Endothelial cell (in vitro differentiated cells): Measurements from ENCODE around the gene SEPTIN1. TPM values are rescaled to one million over a fixed set of nuclear protein-coding genes. Genes with fewer than 3 reads are reported as not detected.

Source experiments
- DNase-seq: peaks from one replicate; pipeline ENCODE4 v3.0.0; 2021; ENCODE audit warnings: low spot score
- H3K27ac Mint-ChIP-seq: one replicate; pipeline ENCODE4 v1.8.0; 2021; ENCODE audit warnings: mixed read lengths, inconsistent platforms; ENCODE audit not compliant: unreplicated experiment
- H3K27me3 Mint-ChIP-seq: one replicate; pipeline ENCODE4 v1.8.0; 2021; ENCODE audit warnings: mild to moderate bottlenecking, moderate library complexity, mixed read lengths, inconsistent platforms; ENCODE audit not compliant: unreplicated experiment
- H3K36me3 Mint-ChIP-seq: one replicate; pipeline ENCODE4 v1.8.0; 2021; ENCODE audit warnings: mild to moderate bottlenecking, low read depth, mixed read lengths, inconsistent platforms; ENCODE audit not compliant: unreplicated experiment
- H3K4me1 Mint-ChIP-seq: one replicate; pipeline ENCODE4 v1.8.0; 2021; ENCODE audit warnings: mild to moderate bottlenecking, mixed read lengths, inconsistent platforms; ENCODE audit not compliant: unreplicated experiment
- H3K4me3 Mint-ChIP-seq: one replicate; pipeline ENCODE4 v1.8.0; 2021; ENCODE audit warnings: mild to moderate bottlenecking, mixed read lengths, inconsistent platforms; ENCODE audit not compliant: unreplicated experiment
- H3K9me3 Mint-ChIP-seq: one replicate; pipeline ENCODE4 v1.8.0; 2021; ENCODE audit warnings: mixed read lengths, inconsistent platforms; ENCODE audit not compliant: unreplicated experiment
- total RNA-seq: library from RNA; stranded (reverse); fragmentation: NEBNext Ultra II Directional; extraction: Animal tissue kit (Norgen Biotek cat#: 25700); gene quantifications from one replicate; pipeline ENCODE4 v1.2.1, GENCODE V29; 2021; ENCODE audit not compliant: unreplicated experiment
- TF ChIP-seq, protein P1 (sequence below): fragments of 200-600 bp; sonication (generic); IDR thresholded peaks from one replicate; pipeline ENCODE4 v1.5.0; 2021; ENCODE audit warnings: antibody characterized with exemption; ENCODE audit not compliant: unreplicated experiment

Gene SEPTIN1
- total RNA-seq, 1 donor from 2014 or later = 1.6 TPM

DNA sequence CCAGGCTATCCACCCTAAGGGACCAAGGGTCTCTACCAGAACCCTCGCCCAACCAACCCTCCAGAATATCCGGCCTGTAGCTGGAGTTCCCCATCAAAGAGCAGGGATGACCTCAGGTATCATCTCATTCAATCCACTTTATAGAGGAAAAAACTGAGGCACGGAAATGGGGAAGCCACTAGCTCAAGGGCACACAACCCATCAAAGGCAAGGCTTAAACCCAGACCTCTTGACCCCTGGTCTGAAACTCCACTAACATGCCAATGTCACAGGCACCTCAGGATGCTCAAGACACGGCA is 13.6 kb downstream of the SEPTIN1 start:
- Mint-ChIP-seq H3K27me3 (peaks cover 14% of the 10 kb centered on the region), H3K27ac (peak overlapping the region; percentile 52), H3K4me1 (peaks cover 35% of the 10 kb centered on the region), H3K36me3 (peaks cover 15% of the 10 kb centered on the region), H3K4me3 (peak overlapping the region; percentile 93), H3K9me3 (no peaks in the 10 kb centered on the region)
- no peak for DNase-seq
- TF ChIP-seq, protein P1, sequence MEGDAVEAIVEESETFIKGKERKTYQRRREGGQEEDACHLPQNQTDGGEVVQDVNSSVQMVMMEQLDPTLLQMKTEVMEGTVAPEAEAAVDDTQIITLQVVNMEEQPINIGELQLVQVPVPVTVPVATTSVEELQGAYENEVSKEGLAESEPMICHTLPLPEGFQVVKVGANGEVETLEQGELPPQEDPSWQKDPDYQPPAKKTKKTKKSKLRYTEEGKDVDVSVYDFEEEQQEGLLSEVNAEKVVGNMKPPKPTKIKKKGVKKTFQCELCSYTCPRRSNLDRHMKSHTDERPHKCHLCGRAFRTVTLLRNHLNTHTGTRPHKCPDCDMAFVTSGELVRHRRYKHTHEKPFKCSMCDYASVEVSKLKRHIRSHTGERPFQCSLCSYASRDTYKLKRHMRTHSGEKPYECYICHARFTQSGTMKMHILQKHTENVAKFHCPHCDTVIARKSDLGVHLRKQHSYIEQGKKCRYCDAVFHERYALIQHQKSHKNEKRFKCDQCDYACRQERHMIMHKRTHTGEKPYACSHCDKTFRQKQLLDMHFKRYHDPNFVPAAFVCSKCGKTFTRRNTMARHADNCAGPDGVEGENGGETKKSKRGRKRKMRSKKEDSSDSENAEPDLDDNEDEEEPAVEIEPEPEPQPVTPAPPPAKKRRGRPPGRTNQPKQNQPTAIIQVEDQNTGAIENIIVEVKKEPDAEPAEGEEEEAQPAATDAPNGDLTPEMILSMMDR = no peak

DNA sequence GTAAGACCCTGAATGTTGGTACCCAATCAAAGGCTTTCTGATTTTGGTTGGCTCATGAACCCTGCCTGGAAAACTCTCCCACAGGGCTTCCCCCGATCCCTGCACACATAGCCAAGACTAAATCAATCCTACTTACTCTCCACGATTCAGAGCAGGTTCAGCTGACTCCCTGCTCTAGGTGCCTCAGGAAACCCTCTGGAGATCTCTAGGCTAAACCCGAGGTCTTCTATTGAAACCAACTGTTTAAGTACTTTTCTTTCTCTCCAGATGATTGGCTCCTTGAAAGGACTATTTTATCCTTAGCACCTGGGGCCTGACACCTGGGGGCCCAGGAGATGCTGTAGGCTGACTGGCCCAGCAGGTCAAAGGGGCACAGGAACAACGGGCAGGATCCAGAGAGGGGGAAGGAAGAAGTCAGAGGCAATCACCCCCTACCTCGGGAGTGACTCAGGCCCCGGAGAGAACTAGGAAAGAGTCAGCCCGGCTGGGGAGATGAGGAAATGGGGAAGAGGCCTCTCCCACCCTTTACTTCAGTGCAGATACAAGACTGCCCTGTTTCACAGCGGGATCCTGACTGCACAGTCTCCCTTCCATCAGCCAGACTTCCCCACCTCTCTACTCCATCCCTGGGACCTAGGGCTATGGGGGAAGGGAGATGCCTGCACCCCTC is 14.1 kb downstream of the SEPTIN1 start:
- H3K9me3 Mint-ChIP-seq = no peaks in the 10 kb centered on the region
- H3K36me3 Mint-ChIP-seq = peaks cover 20% of the 10 kb centered on the region
- H3K27me3 Mint-ChIP-seq = peaks cover 15% of the 10 kb centered on the region
- H3K4me1 Mint-ChIP-seq = peaks cover 35% of the 10 kb centered on the region
- TF ChIP-seq, protein P1 = no peak
- peak overlapping the region; percentile 81 for H3K27ac Mint-ChIP-seq
- no peak for DNase-seq
- H3K4me3 Mint-ChIP-seq = peak overlapping the region; percentile 93

DNA sequence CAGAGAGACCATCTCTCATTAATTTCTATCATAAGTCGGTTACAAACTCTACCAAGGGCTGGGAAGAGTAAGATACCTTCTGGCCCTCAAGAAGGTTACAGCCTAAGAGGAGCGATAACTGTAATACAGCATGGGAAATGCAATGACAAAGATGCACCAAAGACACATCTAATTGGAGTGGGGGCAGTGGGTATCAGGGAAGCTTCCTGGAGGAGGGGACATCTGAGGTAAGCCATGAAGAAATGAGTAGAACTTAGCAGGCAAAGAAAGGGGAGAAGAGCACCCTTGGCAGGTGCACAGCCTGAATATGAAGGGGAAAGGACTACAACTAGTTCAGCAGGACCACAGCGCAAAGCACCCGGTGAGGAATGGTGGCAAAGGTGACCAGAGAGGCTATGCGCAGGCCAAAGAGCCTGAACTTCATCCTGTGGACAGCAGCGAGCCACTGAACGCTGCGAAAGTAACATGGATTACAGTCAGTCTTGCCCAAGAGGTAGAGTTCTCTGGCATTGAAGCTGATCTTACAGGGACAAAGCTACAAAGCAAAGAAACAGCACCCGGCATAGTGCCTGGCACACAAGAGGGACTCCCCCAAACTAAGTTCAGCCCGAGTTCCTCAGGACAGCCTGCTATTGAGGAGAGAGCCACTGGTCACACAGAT is 14.9 kb downstream of the SEPTIN1 start:
- H3K27me3 Mint-ChIP-seq = peaks cover 15% of the 10 kb centered on the region
- H3K4me3 Mint-ChIP-seq = peak overlapping the region; percentile 93
- TF ChIP-seq, protein P1 = no peak
- no peak for DNase-seq
- peaks cover 35% of the 10 kb centered on the region for H3K4me1 Mint-ChIP-seq
- H3K27ac Mint-ChIP-seq = peak overlapping the region; percentile 37
- no peaks in the 10 kb centered on the region for H3K9me3 Mint-ChIP-seq
- H3K36me3 Mint-ChIP-seq = peaks cover 25% of the 10 kb centered on the region

- Mint-ChIP-seq H3K27me3 (peaks cover 10% of the 10 kb centered on the region), H3K9me3 (no peaks in the 10 kb centered on the region), H3K27ac (no peak overlapping the region), H3K4me1 (peaks cover 30% of the 10 kb centered on the region), H3K36me3 (peaks cover 25% of the 10 kb centered on the region), H3K4me3 (peak overlapping the region; percentile 93)
- DNase-seq = no peak
- TF ChIP-seq, protein P1 = no peak
Observed at GRCh38 chr16:30366511-30366910, 15.8 kb downstream of the SEPTIN1 start.

GRCh38 chr16:30365200-30365599 is 17.2 kb downstream of the SEPTIN1 start:
- Mint-ChIP-seq H3K9me3 (no peaks in the 10 kb centered on the region), H3K4me3 (no peak overlapping the region), H3K27ac (no peak overlapping the region), H3K36me3 (peaks cover 25% of the 10 kb centered on the region), H3K27me3 (peaks cover 7% of the 10 kb centered on the region), H3K4me1 (peaks cover 22% of the 10 kb centered on the region)
- no peak for DNase-seq
- TF ChIP-seq, protein P1 = no peak
